Measurements from ENCODE around the gene RAB6A. TPM values are rescaled to one million over a fixed set of nuclear protein-coding genes. Genes with fewer than 3 reads are reported as not detected.

RAB6A gene
- total and polyA plus RNA-seq, 10 of the 15 experiments (the other 5 are each of a cell fraction or from before 2014, with no cell fraction given), result 9.8 to 107 (median 34.1) TPM

DNA sequence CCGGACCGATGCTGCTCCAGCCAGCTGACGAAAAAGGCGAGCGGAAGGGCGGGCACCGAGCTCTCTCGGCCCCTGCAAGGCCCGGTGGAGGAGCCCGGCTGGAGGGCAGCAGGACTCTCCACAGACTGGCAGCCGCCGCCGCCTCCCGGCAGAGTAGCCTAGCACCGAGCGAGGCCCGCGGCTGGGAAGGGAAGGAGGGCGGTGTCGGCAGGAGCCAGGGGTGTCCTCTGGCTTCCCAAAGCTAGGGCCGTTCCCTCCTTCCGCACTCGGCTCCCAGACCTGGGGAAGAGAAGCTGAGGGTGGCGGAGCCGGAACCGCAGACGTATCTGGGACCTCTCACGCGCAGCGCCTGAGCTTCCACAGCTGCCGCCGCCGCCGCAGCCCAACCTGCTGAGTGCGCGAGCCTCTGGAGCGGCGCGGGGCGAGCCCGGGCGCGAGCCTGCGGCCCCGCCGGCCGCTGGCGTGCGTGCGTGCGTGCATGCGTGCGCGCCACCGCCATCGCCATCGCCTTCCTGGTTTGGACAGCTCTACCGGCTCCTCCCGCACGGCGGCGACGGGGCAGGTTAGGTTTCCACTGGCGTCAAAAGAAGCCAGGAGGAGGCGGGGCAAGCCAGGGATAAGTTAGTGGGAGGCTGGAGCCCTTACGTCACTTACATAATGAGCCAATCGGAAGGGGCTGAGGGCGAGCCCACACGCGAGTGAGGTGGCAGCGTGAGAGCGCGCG, at the start of gene RAB6A (continued):
- TF ChIP-seq, protein P1, sequence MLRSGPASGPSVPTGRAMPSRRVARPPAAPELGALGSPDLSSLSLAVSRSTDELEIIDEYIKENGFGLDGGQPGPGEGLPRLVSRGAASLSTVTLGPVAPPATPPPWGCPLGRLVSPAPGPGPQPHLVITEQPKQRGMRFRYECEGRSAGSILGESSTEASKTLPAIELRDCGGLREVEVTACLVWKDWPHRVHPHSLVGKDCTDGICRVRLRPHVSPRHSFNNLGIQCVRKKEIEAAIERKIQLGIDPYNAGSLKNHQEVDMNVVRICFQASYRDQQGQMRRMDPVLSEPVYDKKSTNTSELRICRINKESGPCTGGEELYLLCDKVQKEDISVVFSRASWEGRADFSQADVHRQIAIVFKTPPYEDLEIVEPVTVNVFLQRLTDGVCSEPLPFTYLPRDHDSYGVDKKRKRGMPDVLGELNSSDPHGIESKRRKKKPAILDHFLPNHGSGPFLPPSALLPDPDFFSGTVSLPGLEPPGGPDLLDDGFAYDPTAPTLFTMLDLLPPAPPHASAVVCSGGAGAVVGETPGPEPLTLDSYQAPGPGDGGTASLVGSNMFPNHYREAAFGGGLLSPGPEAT (IDR thresholded peaks at IDR 0.05; ENCODE audit: low read depth), result no peak
- TF ChIP-seq CREB1 (IDR thresholded peaks at IDR 0.05; ENCODE audit: low read depth), result peak; percentile 97
- TF ChIP-seq, protein P2, sequence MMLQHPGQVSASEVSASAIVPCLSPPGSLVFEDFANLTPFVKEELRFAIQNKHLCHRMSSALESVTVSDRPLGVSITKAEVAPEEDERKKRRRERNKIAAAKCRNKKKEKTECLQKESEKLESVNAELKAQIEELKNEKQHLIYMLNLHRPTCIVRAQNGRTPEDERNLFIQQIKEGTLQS (IDR thresholded peaks at IDR 0.05; ENCODE audit: borderline replicate concordance, extremely low read depth, low read depth, low read length), result no peak
- TF ChIP-seq, protein P3, sequence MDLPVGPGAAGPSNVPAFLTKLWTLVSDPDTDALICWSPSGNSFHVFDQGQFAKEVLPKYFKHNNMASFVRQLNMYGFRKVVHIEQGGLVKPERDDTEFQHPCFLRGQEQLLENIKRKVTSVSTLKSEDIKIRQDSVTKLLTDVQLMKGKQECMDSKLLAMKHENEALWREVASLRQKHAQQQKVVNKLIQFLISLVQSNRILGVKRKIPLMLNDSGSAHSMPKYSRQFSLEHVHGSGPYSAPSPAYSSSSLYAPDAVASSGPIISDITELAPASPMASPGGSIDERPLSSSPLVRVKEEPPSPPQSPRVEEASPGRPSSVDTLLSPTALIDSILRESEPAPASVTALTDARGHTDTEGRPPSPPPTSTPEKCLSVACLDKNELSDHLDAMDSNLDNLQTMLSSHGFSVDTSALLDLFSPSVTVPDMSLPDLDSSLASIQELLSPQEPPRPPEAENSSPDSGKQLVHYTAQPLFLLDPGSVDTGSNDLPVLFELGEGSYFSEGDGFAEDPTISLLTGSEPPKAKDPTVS (IDR thresholded peaks at IDR 0.05; ENCODE audit: low read depth, low read length), result no peak
- no peak; the same call in 1 of the 2 replicates for TF ChIP-seq EED (IDR thresholded peaks at IDR 0.05; ENCODE audit: low read depth)
- TF ChIP-seq, protein P4, sequence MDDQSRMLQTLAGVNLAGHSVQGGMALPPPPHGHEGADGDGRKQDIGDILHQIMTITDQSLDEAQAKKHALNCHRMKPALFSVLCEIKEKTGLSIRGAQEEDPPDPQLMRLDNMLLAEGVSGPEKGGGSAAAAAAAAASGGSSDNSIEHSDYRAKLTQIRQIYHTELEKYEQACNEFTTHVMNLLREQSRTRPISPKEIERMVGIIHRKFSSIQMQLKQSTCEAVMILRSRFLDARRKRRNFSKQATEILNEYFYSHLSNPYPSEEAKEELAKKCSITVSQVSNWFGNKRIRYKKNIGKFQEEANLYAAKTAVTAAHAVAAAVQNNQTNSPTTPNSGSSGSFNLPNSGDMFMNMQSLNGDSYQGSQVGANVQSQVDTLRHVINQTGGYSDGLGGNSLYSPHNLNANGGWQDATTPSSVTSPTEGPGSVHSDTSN (IDR thresholded peaks at IDR 0.05; ENCODE audit: insufficient replicate concordance, low read depth, low read length), result no peak
- TF ChIP-seq SMC3 (IDR thresholded peaks at IDR 0.05; ENCODE audit: borderline replicate concordance, low read length), result no peak
- no peak for TF ChIP-seq MEF2B (IDR thresholded peaks at IDR 0.05; ENCODE audit: partially characterized antibody, poor library complexity, severe bottlenecking)
- peak; percentile 58 for TF ChIP-seq KLF5 (IDR thresholded peaks at IDR 0.05; ENCODE audit: partially characterized antibody)
- no peak for TF ChIP-seq RUNX3 (IDR thresholded peaks at IDR 0.05; ENCODE audit: low read length)
- peak; percentile 82 for TF ChIP-seq POLR2AphosphoS5 (IDR thresholded peaks at IDR 0.05; ENCODE audit: low read length)
- no peak for TF ChIP-seq NFXL1 (IDR thresholded peaks at IDR 0.05; ENCODE audit: borderline replicate concordance)
- TF ChIP-seq, protein P5, sequence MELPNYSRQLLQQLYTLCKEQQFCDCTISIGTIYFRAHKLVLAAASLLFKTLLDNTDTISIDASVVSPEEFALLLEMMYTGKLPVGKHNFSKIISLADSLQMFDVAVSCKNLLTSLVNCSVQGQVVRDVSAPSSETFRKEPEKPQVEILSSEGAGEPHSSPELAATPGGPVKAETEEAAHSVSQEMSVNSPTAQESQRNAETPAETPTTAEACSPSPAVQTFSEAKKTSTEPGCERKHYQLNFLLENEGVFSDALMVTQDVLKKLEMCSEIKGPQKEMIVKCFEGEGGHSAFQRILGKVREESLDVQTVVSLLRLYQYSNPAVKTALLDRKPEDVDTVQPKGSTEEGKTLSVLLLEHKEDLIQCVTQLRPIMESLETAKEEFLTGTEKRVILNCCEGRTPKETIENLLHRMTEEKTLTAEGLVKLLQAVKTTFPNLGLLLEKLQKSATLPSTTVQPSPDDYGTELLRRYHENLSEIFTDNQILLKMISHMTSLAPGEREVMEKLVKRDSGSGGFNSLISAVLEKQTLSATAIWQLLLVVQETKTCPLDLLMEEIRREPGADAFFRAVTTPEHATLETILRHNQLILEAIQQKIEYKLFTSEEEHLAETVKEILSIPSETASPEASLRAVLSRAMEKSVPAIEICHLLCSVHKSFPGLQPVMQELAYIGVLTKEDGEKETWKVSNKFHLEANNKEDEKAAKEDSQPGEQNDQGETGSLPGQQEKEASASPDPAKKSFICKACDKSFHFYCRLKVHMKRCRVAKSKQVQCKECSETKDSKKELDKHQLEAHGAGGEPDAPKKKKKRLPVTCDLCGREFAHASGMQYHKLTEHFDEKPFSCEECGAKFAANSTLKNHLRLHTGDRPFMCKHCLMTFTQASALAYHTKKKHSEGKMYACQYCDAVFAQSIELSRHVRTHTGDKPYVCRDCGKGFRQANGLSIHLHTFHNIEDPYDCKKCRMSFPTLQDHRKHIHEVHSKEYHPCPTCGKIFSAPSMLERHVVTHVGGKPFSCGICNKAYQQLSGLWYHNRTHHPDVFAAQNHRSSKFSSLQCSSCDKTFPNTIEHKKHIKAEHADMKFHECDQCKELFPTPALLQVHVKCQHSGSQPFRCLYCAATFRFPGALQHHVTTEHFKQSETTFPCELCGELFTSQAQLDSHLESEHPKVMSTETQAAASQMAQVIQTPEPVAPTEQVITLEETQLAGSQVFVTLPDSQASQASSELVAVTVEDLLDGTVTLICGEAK (IDR thresholded peaks at IDR 0.05; ENCODE audit: borderline replicate concordance), result no peak
- no peak for TF ChIP-seq SUPT20H (IDR thresholded peaks at IDR 0.05; ENCODE audit: borderline replicate concordance, control insufficient read depth, low read depth, low read length)
- peak; percentile 91 for TF ChIP-seq CREM (IDR thresholded peaks at IDR 0.05; ENCODE audit: low read depth)
- TF ChIP-seq, protein P6, sequence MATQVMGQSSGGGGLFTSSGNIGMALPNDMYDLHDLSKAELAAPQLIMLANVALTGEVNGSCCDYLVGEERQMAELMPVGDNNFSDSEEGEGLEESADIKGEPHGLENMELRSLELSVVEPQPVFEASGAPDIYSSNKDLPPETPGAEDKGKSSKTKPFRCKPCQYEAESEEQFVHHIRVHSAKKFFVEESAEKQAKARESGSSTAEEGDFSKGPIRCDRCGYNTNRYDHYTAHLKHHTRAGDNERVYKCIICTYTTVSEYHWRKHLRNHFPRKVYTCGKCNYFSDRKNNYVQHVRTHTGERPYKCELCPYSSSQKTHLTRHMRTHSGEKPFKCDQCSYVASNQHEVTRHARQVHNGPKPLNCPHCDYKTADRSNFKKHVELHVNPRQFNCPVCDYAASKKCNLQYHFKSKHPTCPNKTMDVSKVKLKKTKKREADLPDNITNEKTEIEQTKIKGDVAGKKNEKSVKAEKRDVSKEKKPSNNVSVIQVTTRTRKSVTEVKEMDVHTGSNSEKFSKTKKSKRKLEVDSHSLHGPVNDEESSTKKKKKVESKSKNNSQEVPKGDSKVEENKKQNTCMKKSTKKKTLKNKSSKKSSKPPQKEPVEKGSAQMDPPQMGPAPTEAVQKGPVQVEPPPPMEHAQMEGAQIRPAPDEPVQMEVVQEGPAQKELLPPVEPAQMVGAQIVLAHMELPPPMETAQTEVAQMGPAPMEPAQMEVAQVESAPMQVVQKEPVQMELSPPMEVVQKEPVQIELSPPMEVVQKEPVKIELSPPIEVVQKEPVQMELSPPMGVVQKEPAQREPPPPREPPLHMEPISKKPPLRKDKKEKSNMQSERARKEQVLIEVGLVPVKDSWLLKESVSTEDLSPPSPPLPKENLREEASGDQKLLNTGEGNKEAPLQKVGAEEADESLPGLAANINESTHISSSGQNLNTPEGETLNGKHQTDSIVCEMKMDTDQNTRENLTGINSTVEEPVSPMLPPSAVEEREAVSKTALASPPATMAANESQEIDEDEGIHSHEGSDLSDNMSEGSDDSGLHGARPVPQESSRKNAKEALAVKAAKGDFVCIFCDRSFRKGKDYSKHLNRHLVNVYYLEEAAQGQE (IDR thresholded peaks at IDR 0.05; ENCODE audit: low read depth, low read length), result peak; percentile 59

Measured in GM12878 (cell line).